Hepatocyte (in vitro differentiated cells): ENCODE measurements around the gene GPR15. TPM values are rescaled to one million over a fixed set of nuclear protein-coding genes. Genes with fewer than 3 reads are reported as not detected.

Experiments
- DNase-seq: peaks from one replicate; pipeline ENCODE4 v3.0.0-alpha.2; 2016; ENCODE audit warnings: low spot score
- H2AFZ ChIP-seq: fragments of 200-600 bp; sonication (generic); 2 replicates; pipeline ENCODE4 v1.6.0; 2016; ENCODE audit warnings: antibody characterized with exemption, mild to moderate bottlenecking
- H3K27ac ChIP-seq: fragments of 200-600 bp; sonication (generic); 2 replicates; pipeline ENCODE4 v1.5.1; 2016; ENCODE audit warnings: mild to moderate bottlenecking
- H3K27me3 ChIP-seq: fragments of 200-600 bp; sonication (generic); 2 replicates; pipeline ENCODE4 v1.6.1; 2016
- H3K36me3 ChIP-seq: fragments of 200-600 bp; sonication (generic); replicated peaks from 2 replicates; pipeline ENCODE4 v1.5.1; 2016; ENCODE audit warnings: low read depth; ENCODE audit not compliant: insufficient read depth
- H3K4me1 ChIP-seq: fragments of 200-600 bp; sonication (generic); 2 replicates; pipeline ENCODE4 v1.5.1; 2016; ENCODE audit warnings: mild to moderate bottlenecking, moderate library complexity; ENCODE audit not compliant: insufficient read depth
- H3K4me2 ChIP-seq: fragments of 200-600 bp; sonication (generic); 2 replicates; pipeline ENCODE4 v1.6.0; 2016
- H3K4me3 ChIP-seq: fragments of 200-600 bp; sonication (generic); 2 replicates; pipeline ENCODE4 v1.5.1; 2016; ENCODE audit warnings: mild to moderate bottlenecking
- H3K79me2 ChIP-seq: fragments of 200-600 bp; sonication (generic); 2 replicates; pipeline ENCODE4 v1.6.0; 2017; ENCODE audit warnings: mild to moderate bottlenecking
- H3K9me2 ChIP-seq: fragments of 200-600 bp; sonication (generic); replicated peaks from 2 replicates; pipeline ENCODE4 v1.6.0; 2017; ENCODE audit warnings: mild to moderate bottlenecking; ENCODE audit not compliant: insufficient read depth
- H3K9me3 ChIP-seq: fragments of 200-600 bp; sonication (generic); 2 replicates; pipeline ENCODE4 v1.5.1; 2016; ENCODE audit warnings: low read depth, mild to moderate bottlenecking
- H4K20me1 ChIP-seq: fragments of 200-600 bp; sonication (generic); 2 replicates; pipeline ENCODE4 v1.6.0; 2016; ENCODE audit warnings: mild to moderate bottlenecking; ENCODE audit not compliant: insufficient read depth, poor library complexity, severe bottlenecking
- EZH2 ChIP-seq: fragments of 200-600 bp; sonication (generic); IDR thresholded peaks from 2 replicates; pipeline ENCODE4 v1.6.1; 2016; ENCODE audit warnings: antibody characterized with exemption, mild to moderate bottlenecking, borderline replicate concordance
- EZH2phosphoT487 ChIP-seq: fragments of 200-600 bp; sonication (generic); IDR thresholded peaks from one replicate; pipeline ENCODE4 v1.6.1; 2018; ENCODE audit warnings: antibody characterized with exemption, mild to moderate bottlenecking, low read depth, moderate library complexity; ENCODE audit not compliant: unreplicated experiment, severe bottlenecking
- WGBS: methylation state at CpG from one replicate; pipeline ENCODE4 v1.1.6; 2016; ENCODE audit warnings: low lambda C conversion rate; ENCODE audit errors: missing lambda C conversion rate; 5-methylcytosine and 5-hydroxymethylcytosine counted together
- polyA plus RNA-seq: library from polyadenylated mRNA; unstranded; fragments of >200 nt; fragmentation: Nextera tagmentation; extraction: Ambion mirVana; gene quantifications from 2 replicates; pipeline ENCODE4 v1.2.1, GENCODE V29; 2016
- total RNA-seq: library from RNA; depleted of rRNA; stranded (reverse); fragments of >200 nt; gene quantifications from 2 replicates; pipeline ENCODE4 v1.2.3, GENCODE V29; 2014
- TF ChIP-seq, protein P1 (sequence below): fragments of 200-600 bp; sonication (generic); IDR thresholded peaks from 2 replicates; pipeline ENCODE4 v1.5.1; 2016; ENCODE audit warnings: antibody characterized with exemption, mild to moderate bottlenecking; ENCODE audit not compliant: poor library complexity

The GPR15 gene
- total and polyA plus RNA-seq, 2 experiments from 2014 or later = not detected

DNA sequence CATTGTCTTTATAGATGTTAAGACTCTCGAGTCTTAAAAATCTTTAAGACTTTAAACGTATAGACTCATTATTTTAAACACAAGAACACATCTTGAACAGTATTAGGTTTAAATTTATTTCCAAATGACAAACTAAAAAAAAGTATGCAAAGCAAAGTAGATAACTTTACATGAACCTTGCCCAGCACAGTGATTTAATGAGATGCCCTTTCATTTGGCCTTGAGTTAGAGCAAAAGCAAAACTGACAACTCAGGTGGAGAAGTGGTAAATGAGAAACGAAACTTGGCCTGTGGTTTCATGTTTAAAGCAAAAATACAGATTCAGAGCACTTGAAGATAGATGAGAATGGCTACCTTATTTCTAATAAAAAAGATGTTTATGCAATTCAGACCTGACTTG lies 8.6 kb downstream of the GPR15 start:
- H3K27me3 ChIP-seq = no peaks in the 10 kb centered on the region
- no peak overlapping the region for H2AFZ ChIP-seq
- no peaks in the 10 kb centered on the region for H3K36me3 ChIP-seq
- H3K4me3 ChIP-seq = no peak overlapping the region
- no peaks in the 10 kb centered on the region for H3K9me2 ChIP-seq
- no peaks in the 10 kb centered on the region for H3K4me1 ChIP-seq
- DNase-seq = no peak
- 80% methylated on average over 3 of the region's 3 CpGs for WGBS
- H4K20me1 ChIP-seq = no peaks in the 10 kb centered on the region
- no peak for TF ChIP-seq EZH2phosphoT487
- TF ChIP-seq, protein P1, sequence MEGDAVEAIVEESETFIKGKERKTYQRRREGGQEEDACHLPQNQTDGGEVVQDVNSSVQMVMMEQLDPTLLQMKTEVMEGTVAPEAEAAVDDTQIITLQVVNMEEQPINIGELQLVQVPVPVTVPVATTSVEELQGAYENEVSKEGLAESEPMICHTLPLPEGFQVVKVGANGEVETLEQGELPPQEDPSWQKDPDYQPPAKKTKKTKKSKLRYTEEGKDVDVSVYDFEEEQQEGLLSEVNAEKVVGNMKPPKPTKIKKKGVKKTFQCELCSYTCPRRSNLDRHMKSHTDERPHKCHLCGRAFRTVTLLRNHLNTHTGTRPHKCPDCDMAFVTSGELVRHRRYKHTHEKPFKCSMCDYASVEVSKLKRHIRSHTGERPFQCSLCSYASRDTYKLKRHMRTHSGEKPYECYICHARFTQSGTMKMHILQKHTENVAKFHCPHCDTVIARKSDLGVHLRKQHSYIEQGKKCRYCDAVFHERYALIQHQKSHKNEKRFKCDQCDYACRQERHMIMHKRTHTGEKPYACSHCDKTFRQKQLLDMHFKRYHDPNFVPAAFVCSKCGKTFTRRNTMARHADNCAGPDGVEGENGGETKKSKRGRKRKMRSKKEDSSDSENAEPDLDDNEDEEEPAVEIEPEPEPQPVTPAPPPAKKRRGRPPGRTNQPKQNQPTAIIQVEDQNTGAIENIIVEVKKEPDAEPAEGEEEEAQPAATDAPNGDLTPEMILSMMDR = no peak
- no peak for TF ChIP-seq EZH2
- no peak overlapping the region for H3K4me2 ChIP-seq
- no peaks in the 10 kb centered on the region for H3K9me3 ChIP-seq
- H3K79me2 ChIP-seq = no peaks in the 10 kb centered on the region
- no peak overlapping the region for H3K27ac ChIP-seq

- no peaks in the 10 kb centered on the region for H3K9me2 ChIP-seq
- H3K27me3 ChIP-seq = no peaks in the 10 kb centered on the region
- no peak for DNase-seq
Measured at GRCh38 chr3:98541695-98542094, 9.9 kb downstream of the GPR15 start.

DNA sequence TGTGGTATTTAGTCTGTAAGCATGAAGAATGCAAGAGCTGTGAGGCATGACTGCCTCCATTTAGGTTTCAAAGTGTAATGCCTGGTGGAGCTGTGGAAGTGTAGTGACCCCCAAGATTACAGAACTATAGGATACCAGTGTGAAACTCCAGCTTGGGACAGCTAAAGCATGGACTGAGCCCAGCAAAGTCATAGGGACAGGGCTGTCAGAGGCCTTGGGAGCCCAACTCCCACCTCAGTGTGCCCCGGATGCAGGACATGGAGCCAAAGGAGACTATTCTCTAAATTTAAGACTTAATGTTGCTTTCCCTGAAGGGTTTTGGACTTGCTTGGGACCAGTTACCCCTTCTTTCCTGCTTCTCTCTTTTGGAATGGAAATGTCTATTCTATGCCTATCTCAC lies 10.8 kb downstream of the GPR15 start:
- Histone ChIP-seq H3K4me1 (no peaks in the 10 kb centered on the region), H2AFZ (no peak overlapping the region), H3K79me2 (no peaks in the 10 kb centered on the region), H3K36me3 (no peaks in the 10 kb centered on the region), H3K4me2 (no peak overlapping the region), H3K9me3 (no peaks in the 10 kb centered on the region), H3K27me3 (no peaks in the 10 kb centered on the region), H3K27ac (no peak overlapping the region), H3K4me3 (no peak overlapping the region), H4K20me1 (no peaks in the 10 kb centered on the region), H3K9me2 (no peaks in the 10 kb centered on the region)
- TF ChIP-seq EZH2 (no peak), EZH2phosphoT487 (no peak)
- TF ChIP-seq, protein P1 = no peak
- no peak for DNase-seq
- WGBS = 91% methylated on average over 1 of the region's 1 CpG

More at GRCh38 chr3:98541695-98542094, 9.9 kb downstream of the GPR15 start:
- H3K4me1 ChIP-seq = no peaks in the 10 kb centered on the region
- no peak overlapping the region for H3K27ac ChIP-seq
- H3K9me3 ChIP-seq = no peaks in the 10 kb centered on the region
- WGBS = 88% methylated on average over 1 of the region's 1 CpG
- no peak overlapping the region for H3K4me2 ChIP-seq
- TF ChIP-seq EZH2 (no peak), EZH2phosphoT487 (no peak)
- TF ChIP-seq, protein P1 = no peak
- no peaks in the 10 kb centered on the region for H3K79me2 ChIP-seq
- H3K4me3 ChIP-seq = no peak overlapping the region
- no peak overlapping the region for H2AFZ ChIP-seq
- no peaks in the 10 kb centered on the region for H3K36me3 ChIP-seq
- no peaks in the 10 kb centered on the region for H4K20me1 ChIP-seq

GRCh38 chr3:98545940-98546339 lies 14.2 kb downstream of the GPR15 start:
- no peak for DNase-seq
- no peak overlapping the region for H3K4me2 ChIP-seq
- H3K79me2 ChIP-seq = no peaks in the 10 kb centered on the region
- H3K4me1 ChIP-seq = no peaks in the 10 kb centered on the region
- H3K4me3 ChIP-seq = no peak overlapping the region
- TF ChIP-seq EZH2 (no peak), EZH2phosphoT487 (no peak)
- TF ChIP-seq, protein P1 = no peak
- H2AFZ ChIP-seq = no peak overlapping the region
- H3K36me3 ChIP-seq = no peaks in the 10 kb centered on the region
- H3K27ac ChIP-seq = no peak overlapping the region
- WGBS = 91% methylated on average over 5 of the region's 5 CpGs
- no peaks in the 10 kb centered on the region for H3K9me2 ChIP-seq
- no peaks in the 10 kb centered on the region for H4K20me1 ChIP-seq
- H3K27me3 ChIP-seq = no peaks in the 10 kb centered on the region
- no peaks in the 10 kb centered on the region for H3K9me3 ChIP-seq
